RWPE1 (cell line): ENCODE results near the gene S100A8.

Experiments used
- CTCF ChIA-PET: fragments of 350-600 bp; sonication (Branson Sonifier 250); formaldehyde crosslinking; extraction: SDS; loops from one replicate; lab custom pipeline; 2021; lab: Yijun Ruan, JAX
- POLR2A ChIA-PET: fragments of 400-600 bp; formaldehyde crosslinking; extraction: SDS; loops from one replicate; lab custom pipeline; 2020; ENCODE audit warnings: antibody characterized with exemption; ENCODE audit not compliant: low non-redundant PET; lab: Yijun Ruan, JAX
- DNase-seq: peaks from one replicate; pipeline ENCODE4 v3.0.0; 2012; ENCODE audit warnings: low spot score
- H3K27ac ChIP-seq: fragments of 450-650 bp; 2 replicates; pipeline ENCODE4 v1.5.1; 2017
- CTCF ChIP-seq: fragments of 450-650 bp; conservative IDR thresholded peaks from 2 replicates; pipeline ENCODE4 v1.5.1; 2017; ENCODE audit warnings: low read depth, mild to moderate bottlenecking

The S100A8 gene

GRCh38 chr1:153403421-153404085, 12.7 kb upstream of the S100A8 start:
- DNase-seq = no peak
- no peak overlapping the region for H3K27ac ChIP-seq
- TF ChIP-seq CTCF = no peak
- CTCF ChIA-PET = interaction anchor here (0.6 to 1.1 kb wide), 3 partner anchors 50 to 470 kb away, joined by 3 to 4 read pairs (median 3); no protein-coding TSS in a partner anchor
- POLR2A ChIA-PET = no interaction called here

- DNase-seq = no peak
- H3K27ac ChIP-seq = no peak overlapping the region
- POLR2A ChIA-PET = no interaction called here
- TF ChIP-seq CTCF = no peak
- CTCF ChIA-PET = no interaction called here
These were observed 11.4 kb upstream of the S100A8 start for GRCh38 chr1:153402226-153402625.

GRCh38 chr1:153401461-153401860, 10.6 kb upstream of the S100A8 start:
- POLR2A ChIA-PET = no interaction called here
- TF ChIP-seq CTCF = no peak
- CTCF ChIA-PET = no interaction called here
- DNase-seq = no peak
- H3K27ac ChIP-seq = no peak overlapping the region

DNA sequence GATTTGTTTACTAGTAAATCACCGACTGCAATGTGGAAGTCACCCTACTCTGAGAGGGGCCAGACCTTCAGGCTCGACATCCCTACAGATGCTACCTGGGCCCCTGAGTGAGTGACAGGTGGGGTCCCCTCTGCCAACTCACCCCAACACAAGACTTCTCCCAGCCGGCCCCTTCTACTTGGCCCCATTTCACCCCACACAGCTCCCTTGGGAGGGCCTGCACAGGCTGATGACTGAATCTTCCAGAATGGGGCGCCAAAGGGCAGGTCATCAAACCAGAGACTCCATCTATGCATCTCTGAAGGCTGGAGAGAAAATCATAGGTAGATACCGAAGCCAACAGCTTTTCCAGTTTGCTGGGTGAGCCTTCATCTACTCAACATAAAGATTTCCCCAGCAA, 9.4 kb upstream of the S100A8 start:
- CTCF ChIA-PET = interaction anchor here (0.6 to 1.2 kb wide), 5 partner anchors 15 to 96 kb away, joined by 3 to 5 read pairs (median 4); no protein-coding TSS in a partner anchor
- POLR2A ChIA-PET = no interaction called here
- no peak overlapping the region for H3K27ac ChIP-seq
- no peak for TF ChIP-seq CTCF
- no peak for DNase-seq

DNA sequence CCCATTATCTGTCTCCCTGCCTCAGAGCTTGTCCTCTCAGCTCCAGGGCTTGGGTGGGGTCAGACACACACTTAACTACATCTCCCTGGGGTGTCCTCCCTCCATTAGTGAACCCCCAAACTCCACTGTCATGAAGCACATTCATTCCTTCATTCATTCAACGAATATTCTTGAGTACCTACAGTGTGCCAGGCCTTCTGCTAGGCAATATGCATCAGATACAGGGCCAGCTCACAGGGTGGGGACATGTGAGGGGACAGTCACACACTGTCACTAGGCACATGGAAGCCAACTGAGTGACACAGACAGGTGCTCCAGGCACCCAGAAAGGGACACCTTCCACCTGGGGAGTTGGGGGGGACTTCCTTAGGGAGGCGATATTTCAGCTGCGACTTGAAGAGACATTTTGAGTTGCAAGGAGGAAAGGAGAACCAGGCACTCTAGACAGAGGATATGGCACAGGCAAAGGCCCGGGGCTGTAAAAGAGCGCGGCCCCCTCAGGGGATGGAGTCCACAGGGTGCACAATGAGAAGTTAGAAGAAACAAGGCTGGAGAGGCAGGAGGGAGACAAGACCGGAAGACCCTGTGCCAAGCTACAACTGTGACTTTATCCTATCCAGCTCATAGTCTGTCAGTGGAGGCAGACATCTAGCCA, 8.7 kb upstream of the S100A8 start:
- CTCF ChIA-PET = interaction anchor here (0.6 to 1.2 kb wide), 4 partner anchors 47 to 96 kb away, joined by 3 to 5 read pairs (median 4); no protein-coding TSS in a partner anchor
- no peak for TF ChIP-seq CTCF
- DNase-seq = no peak
- H3K27ac ChIP-seq = no peak overlapping the region
- POLR2A ChIA-PET = no interaction called here

- CTCF ChIA-PET = interaction anchor here (0.6 kb wide), 1 partner anchor 44 kb away, joined by 3 read pairs; no protein-coding TSS in a partner anchor
- POLR2A ChIA-PET = no interaction called here
- TF ChIP-seq CTCF = no peak
- H3K27ac ChIP-seq = no peak overlapping the region
- no peak for DNase-seq
These were observed 7.2 kb upstream of the S100A8 start for GRCh38 chr1:153397924-153398651.
